Measurements from ENCODE around the gene NFIB. TPM values are rescaled to one million over a fixed set of nuclear protein-coding genes. Genes with fewer than 3 reads are reported as not detected.

Gene NFIB
- total RNA-seq, 1 donor from 2014 or later, result 66.3 TPM

DNA sequence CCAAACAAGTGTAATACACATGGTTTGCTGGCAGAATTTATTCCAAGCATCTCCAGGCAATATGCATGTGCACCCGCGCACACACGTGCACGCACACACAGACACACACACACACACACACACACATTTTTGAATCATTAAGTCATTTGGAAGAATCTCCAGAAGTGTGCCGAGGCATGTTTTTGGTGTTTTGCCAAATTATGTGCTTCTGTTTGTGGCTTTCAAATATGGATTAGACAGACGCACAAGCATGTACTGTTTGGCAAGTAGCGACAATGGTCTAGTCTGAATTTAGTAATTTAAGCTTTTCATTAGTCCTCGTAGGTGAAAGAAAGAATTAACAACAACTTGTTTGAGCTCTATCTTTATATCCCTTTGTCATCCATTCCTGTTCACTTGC lies 36.7 kb downstream of the NFIB start:
- DNase-seq (ENCODE audit: low spot score), result no peak
- Mint-ChIP-seq H3K27ac (ENCODE audit: unreplicated experiment) (peak overlapping the region; percentile 53), H3K4me3 (ENCODE audit: unreplicated experiment) (no peak overlapping the region), H3K4me1 (ENCODE audit: low read depth) (peaks cover 85% of the 10 kb centered on the region), H3K9me3 (ENCODE audit: low read depth) (no peaks in the 10 kb centered on the region), H3K36me3 (ENCODE audit: low read depth) (no peaks in the 10 kb centered on the region), H3K27me3 (ENCODE audit: low read depth) (no peaks in the 10 kb centered on the region)
- no peak for TF ChIP-seq CTCF (IDR thresholded peaks at IDR 0.05)

GRCh38 chr9:14275331-14275730 lies 38.6 kb downstream of the NFIB start:
- peaks cover 87% of the 10 kb centered on the region for H3K4me1 Mint-ChIP-seq (ENCODE audit: low read depth)
- no peak for TF ChIP-seq CTCF (IDR thresholded peaks at IDR 0.05)
- H3K27me3 Mint-ChIP-seq (ENCODE audit: low read depth), result no peaks in the 10 kb centered on the region
- H3K4me3 Mint-ChIP-seq (ENCODE audit: unreplicated experiment), result no peak overlapping the region
- peak overlapping the region; percentile 63 for H3K27ac Mint-ChIP-seq (ENCODE audit: unreplicated experiment)
- H3K36me3 Mint-ChIP-seq (ENCODE audit: low read depth), result no peaks in the 10 kb centered on the region
- DNase-seq (ENCODE audit: low spot score), result no peak
- H3K9me3 Mint-ChIP-seq (ENCODE audit: low read depth), result no peaks in the 10 kb centered on the region

DNA sequence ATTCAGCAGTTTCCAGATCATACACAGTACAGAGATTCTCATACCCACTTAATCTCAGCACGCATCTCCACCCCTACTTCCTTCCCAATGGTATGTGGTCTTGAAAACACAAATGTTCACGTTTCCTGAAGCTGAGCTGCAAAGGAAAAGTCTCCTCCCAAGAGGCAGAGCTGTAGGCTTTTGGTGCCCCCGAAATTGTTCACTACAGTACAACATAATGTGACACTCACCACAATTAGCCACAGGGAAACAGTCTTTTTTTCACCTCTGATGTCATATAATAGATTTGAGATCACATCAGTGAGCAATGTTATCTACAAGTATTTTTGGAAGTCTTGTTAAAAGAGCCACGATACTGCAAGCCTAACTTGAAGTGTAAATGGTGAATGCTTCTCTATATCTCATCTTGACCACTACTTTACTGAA lies 40.2 kb downstream of the NFIB start:
- Mint-ChIP-seq H3K27me3 (ENCODE audit: low read depth) (no peaks in the 10 kb centered on the region), H3K27ac (ENCODE audit: unreplicated experiment) (peak overlapping the region; percentile 90), H3K4me3 (ENCODE audit: unreplicated experiment) (peak overlapping the region; percentile 62), H3K9me3 (ENCODE audit: low read depth) (no peaks in the 10 kb centered on the region), H3K36me3 (ENCODE audit: low read depth) (no peaks in the 10 kb centered on the region), H3K4me1 (ENCODE audit: low read depth) (peaks cover 75% of the 10 kb centered on the region)
- no peak for TF ChIP-seq CTCF (IDR thresholded peaks at IDR 0.05)
- no peak for DNase-seq (ENCODE audit: low spot score)

- Mint-ChIP-seq H3K4me1 (ENCODE audit: low read depth) (peaks cover 68% of the 10 kb centered on the region), H3K36me3 (ENCODE audit: low read depth) (peaks cover 5% of the 10 kb centered on the region), H3K4me3 (ENCODE audit: unreplicated experiment) (peak overlapping the region; percentile 62), H3K9me3 (ENCODE audit: low read depth) (no peaks in the 10 kb centered on the region), H3K27ac (ENCODE audit: unreplicated experiment) (peak overlapping the region; percentile 90), H3K27me3 (ENCODE audit: low read depth) (no peaks in the 10 kb centered on the region)
- no peak for TF ChIP-seq CTCF (IDR thresholded peaks at IDR 0.05)
- no peak for DNase-seq (ENCODE audit: low spot score)
Measured at GRCh38 chr9:14272927-14273528, 40.9 kb downstream of the NFIB start.

- no peak for TF ChIP-seq CTCF (IDR thresholded peaks at IDR 0.05)
- no peak for DNase-seq (ENCODE audit: low spot score)
- Mint-ChIP-seq H3K4me3 (ENCODE audit: unreplicated experiment) (peak overlapping the region; percentile 13), H3K27me3 (ENCODE audit: low read depth) (no peaks in the 10 kb centered on the region), H3K9me3 (ENCODE audit: low read depth) (no peaks in the 10 kb centered on the region), H3K4me1 (ENCODE audit: low read depth) (peaks cover 55% of the 10 kb centered on the region), H3K36me3 (ENCODE audit: low read depth) (peaks cover 6% of the 10 kb centered on the region), H3K27ac (ENCODE audit: unreplicated experiment) (peak overlapping the region; percentile 84)
Measured at GRCh38 chr9:14271093-14271673, 42.8 kb downstream of the NFIB start.
